ENCODE data around the gene DTYMK.
"Not testable (repeated sequence)": the region's sequence is repeated elsewhere in the genome, so short reads cannot be mapped to it uniquely, and the experiment has no call there.

The DTYMK gene

DNA sequence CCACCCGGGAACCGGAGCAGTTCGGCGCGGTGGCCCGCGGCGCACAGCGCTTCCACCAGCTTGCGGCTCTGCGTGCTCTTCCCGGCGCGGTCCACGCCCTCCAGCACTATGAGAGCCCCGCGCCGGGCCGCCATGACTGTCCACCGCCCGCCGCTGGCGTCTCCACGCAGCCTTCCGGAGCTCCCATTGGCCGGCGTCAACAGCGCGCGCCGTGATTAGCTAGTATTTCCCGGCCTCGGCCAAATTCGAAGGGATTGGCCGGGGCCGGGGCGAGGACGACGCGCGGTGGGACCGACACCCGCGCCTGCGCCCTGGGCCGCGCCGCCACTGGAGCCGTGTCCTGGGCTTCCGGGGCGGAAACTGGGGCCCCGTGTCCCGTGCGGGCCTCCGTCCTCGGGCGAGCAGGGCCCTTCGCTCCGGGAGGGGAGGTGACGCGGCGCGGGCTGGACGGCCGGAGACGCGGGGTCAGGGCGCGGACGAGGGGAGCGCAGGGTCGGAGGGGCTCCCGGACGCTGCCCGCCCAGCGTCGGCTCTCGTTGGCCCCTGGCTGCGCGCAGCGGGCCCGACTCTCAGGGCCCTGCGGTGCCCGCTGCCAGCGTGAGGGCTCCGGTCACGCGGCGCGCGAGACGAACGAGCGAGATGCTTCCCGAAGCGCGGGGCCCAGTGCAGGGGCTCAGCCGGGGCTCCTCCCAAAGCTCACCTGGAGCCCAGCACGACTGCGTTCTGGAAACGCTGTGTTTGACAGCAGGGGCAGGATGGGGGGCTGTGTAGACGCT lies at the start of gene DTYMK:
Gene DTYMK (minus strand): TSS at position 166 of the 776 bp plus-strand sequence. CDS start 32 bp downstream, at position 134.
- DNase-seq (ENCODE audit: low spot score) = peak; percentile 98

- DNase-seq (ENCODE audit: low spot score) = no peak
Measured at GRCh38 chr2:241736111-241736510, 49.5 kb upstream of the DTYMK start.

DNA sequence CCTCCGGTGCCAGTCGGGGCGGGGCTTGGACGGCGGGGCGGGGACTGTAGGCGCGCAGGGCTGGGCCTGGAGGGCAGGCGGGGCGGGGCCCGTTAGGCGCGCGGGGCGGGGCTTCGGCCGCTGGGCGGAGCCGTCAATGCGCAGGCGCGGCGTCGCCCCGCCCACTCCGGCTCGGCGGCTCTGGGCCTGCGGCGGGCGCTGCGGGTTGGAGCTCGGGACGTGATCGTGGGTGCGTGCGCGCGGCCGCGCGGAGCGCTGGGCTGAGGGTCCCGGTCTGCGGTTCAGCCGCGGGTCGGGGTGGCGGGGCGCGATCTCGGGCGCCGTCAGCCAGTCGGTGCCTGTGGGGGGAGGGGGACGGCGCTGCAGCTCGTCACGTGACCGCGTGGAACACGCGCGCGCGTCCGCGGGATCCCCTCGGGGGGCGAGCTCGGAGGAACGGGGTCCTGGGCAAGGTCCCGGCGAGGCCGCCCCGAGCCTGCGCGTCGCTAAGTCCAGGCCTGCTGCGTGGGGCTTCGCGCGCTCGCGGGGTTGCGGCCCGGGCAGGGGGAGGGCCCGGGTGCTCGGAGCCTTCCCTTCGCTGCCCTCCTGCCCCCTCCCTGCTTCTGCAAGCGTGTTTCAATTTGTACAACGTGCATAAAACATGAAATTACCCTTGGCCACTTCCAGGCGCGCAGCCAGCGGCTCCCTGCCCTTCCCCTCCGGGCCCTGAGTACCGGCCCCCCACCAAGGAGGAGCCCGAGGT lies 48.0 kb upstream of the DTYMK start, which contains the start of gene D2HGDH:
Gene D2HGDH (plus strand): TSS at position 164 of the 742 bp plus-strand sequence. CDS start 595 bp downstream, outside the sequence.
- peak; percentile 87 for DNase-seq (ENCODE audit: low spot score)

GRCh38 chr2:241734208-241734466 lies 47.5 kb upstream of the DTYMK start:
- no peak for DNase-seq (ENCODE audit: low spot score)

- DNase-seq (ENCODE audit: low spot score) = no peak
Measured at GRCh38 chr2:241733391-241734207, 47.0 kb upstream of the DTYMK start.

GRCh38 chr2:241732513-241733186 lies 46.0 kb upstream of the DTYMK start:
- DNase-seq (ENCODE audit: low spot score) = not testable (repeated sequence)

DNA sequence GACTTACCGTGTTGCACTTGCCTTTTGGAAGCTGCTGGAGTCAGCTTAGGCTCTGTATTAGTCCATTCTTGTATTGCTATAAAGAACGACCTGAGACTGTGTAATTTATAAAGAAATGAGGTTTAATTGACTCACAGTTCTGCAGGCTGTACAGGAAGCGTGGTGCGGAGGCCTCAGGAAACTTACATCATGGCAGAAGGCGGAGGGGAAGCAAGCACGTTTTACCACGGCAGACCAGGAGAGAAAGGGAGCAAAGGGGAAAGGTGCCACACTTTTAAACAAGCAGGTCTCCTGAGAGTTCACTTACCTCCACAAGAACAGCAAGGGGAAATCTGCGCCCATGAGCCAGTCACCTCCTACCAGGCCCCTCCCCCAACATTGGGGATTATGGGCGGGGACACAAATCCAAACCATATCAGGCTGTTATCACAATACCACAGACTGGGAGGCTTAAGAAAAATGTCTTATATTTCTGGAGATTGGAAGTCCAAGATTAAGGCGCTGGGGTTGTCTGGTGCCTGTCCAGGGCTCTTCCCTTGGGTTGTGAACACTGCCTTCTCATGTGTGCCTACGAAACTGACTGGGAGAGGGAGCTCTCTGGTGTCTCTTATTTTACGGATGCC lies 44.2 kb upstream of the DTYMK start:
- no peak for DNase-seq (ENCODE audit: low spot score)

- no peak for DNase-seq (ENCODE audit: low spot score)
Measured at GRCh38 chr2:241729868-241730267, 43.3 kb upstream of the DTYMK start.

- no peak for DNase-seq (ENCODE audit: low spot score)
Measured at GRCh38 chr2:241728627-241729026, 42.0 kb upstream of the DTYMK start.

- DNase-seq (ENCODE audit: low spot score) = no peak
Measured at GRCh38 chr2:241728000-241728399, 41.4 kb upstream of the DTYMK start.

GRCh38 chr2:241726459-241726858 lies 39.8 kb upstream of the DTYMK start:
- DNase-seq (ENCODE audit: low spot score) = no peak

- DNase-seq (ENCODE audit: low spot score) = no peak
Measured at GRCh38 chr2:241724975-241725870, 38.6 kb upstream of the DTYMK start.

- peak; percentile 49 for DNase-seq (ENCODE audit: low spot score)
Measured at GRCh38 chr2:241724259-241724974, 37.8 kb upstream of the DTYMK start.

DNA sequence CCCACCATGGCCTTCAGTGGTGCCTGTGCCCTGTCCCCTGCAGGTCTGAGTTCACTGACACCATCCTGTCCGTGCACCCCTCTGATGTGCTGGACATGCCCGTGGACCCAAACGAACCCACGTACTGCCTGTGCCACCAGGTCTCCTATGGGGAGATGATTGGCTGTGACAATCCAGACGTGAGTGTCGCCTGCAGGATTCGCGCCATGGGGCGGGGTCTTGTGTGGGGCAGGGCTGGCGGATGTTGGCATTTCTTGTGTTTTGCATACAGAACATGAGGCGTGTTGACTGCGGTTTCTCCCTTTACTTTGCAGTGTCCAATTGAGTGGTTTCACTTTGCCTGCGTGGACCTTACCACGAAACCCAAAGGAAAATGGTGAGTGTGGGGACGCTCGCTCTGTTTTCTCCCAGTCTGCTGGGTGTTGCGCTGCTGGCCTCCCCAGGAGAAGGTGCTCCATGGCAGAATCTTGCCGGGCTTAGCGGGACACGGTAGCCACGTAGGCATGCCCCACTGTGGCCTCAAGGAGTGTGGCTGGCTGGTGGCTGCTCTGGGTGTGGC lies 36.4 kb upstream of the DTYMK start:
- no peak for DNase-seq (ENCODE audit: low spot score)

- no peak for DNase-seq (ENCODE audit: low spot score)
Measured at GRCh38 chr2:241721852-241722251, 35.2 kb upstream of the DTYMK start.

DNA sequence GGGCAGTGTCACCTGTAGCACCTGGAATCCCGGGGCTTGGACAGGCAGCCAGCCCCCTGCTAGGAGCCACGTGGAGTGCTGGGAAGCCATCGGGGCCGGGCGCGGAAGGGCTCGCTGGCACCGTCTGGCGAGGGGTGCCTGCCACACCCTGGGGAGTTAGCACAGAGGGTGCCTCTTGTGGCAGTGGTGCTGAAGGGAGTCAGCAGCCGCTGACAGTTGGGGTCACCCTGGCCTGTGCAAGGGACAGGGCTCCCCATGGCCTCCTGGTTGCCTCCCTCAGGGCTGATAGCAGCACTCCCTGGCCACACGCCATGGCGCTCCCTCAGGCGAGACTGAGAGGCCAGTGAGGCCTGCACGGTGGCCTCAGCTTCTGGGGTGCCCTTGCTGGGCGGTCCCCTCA lies 33.9 kb upstream of the DTYMK start:
- no peak for DNase-seq (ENCODE audit: low spot score)

- no peak for DNase-seq (ENCODE audit: low spot score)
Measured at GRCh38 chr2:241720099-241720498, 33.5 kb upstream of the DTYMK start.

GRCh38 chr2:241719093-241719492 lies 32.5 kb upstream of the DTYMK start:
- DNase-seq (ENCODE audit: low spot score) = no peak

DNA sequence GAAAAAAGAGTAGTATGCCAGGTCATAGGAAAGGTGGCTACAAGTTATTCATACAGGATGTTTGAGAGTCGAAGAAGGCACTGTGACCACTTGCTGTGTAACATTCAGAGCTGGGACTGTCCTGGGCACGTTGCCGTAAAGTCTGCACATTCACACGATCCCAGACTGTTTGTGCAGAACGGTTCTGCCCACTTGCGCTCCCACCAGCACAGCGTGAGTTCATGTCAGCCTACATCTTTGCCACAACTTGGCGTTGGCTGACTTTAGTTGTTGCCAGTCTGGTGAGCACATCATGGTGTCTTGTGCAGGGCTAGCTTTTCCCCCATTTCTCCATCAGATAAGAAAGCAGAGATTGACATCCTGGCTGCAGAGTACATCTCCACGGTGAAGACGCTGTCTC lies 22.3 kb upstream of the DTYMK start:
- DNase-seq (ENCODE audit: low spot score) = no peak

DNA sequence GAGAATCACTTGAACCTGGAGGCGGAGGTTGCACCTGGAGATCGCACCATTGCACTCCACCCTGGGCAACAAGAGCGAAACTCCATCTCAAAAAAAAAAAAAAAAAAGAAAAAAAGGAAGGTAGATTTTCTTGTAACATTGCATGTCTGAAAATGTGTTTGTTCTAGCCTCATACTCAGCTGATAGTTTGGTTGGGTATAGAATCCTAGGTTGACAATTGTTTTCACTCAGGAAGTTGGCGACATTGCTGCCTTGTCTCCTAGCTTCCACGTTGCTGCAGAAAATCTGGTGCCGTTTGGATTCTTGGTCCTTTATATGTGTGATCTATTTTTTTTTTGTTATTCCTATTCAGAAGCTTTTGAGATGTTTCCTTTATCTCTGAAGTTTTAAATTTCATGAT lies 19.9 kb upstream of the DTYMK start:
- no peak for DNase-seq (ENCODE audit: low spot score)
